GM21526 (cell line): ENCODE data around the gene PPY.
"Not testable (repeated sequence)": the region's sequence is repeated elsewhere in the genome, so short reads cannot be mapped to it uniquely, and the experiment has no call there.

Source experiments
- ATAC-seq: cut with Tn5 transposase; IDR thresholded peaks from one replicate; pipeline ENCODE4 v1.9.1; 2021; ENCODE audit warnings: moderate library complexity; ENCODE audit not compliant: unreplicated experiment, low FRiP score

PPY gene

GRCh38 chr17:43967251-43967875 lies 25.1 kb upstream of the PPY start:
- ATAC-seq, result no peak

GRCh38 chr17:43966276-43966675 lies 24.0 kb upstream of the PPY start:
- no peak for ATAC-seq

GRCh38 chr17:43962479-43962878 lies 20.2 kb upstream of the PPY start:
- ATAC-seq, result no peak

GRCh38 chr17:43961954-43962353 lies 19.7 kb upstream of the PPY start:
- no peak for ATAC-seq

GRCh38 chr17:43961292-43961691 lies 19.0 kb upstream of the PPY start:
- ATAC-seq, result not testable (repeated sequence)

GRCh38 chr17:43958748-43959352 lies 16.6 kb upstream of the PPY start:
- no peak for ATAC-seq

GRCh38 chr17:43956222-43956621 lies 13.9 kb upstream of the PPY start:
- no peak for ATAC-seq

- no peak for ATAC-seq
These were observed 11.5 kb upstream of the PPY start, which contains the start of gene PYY for GRCh38 chr17:43953746-43954145. PYY (minus strand) TSS chr17:43953940; CDS start chr17:43953483, 457 bp downstream.

GRCh38 chr17:43952724-43953666 lies 10.7 kb upstream of the PPY start:
- no peak for ATAC-seq

- ATAC-seq, result no peak
These were observed 10.1 kb upstream of the PPY start for GRCh38 chr17:43952351-43952723.

GRCh38 chr17:43951750-43952149 lies 9.5 kb upstream of the PPY start:
- no peak for ATAC-seq

- ATAC-seq, result no peak
These were observed 8.3 kb upstream of the PPY start for GRCh38 chr17:43950554-43950953.

- ATAC-seq, result no peak
These were observed 7.5 kb upstream of the PPY start for GRCh38 chr17:43949781-43950180.

GRCh38 chr17:43946781-43947180 lies 4.5 kb upstream of the PPY start:
- ATAC-seq, result no peak

- ATAC-seq, result no peak
These were observed 3.0 kb upstream of the PPY start for GRCh38 chr17:43945074-43945829.

GRCh38 chr17:43940630-43941029 lies 1.6 kb downstream of the PPY start:
- no peak for ATAC-seq

GRCh38 chr17:43939886-43940285 lies 2.4 kb downstream of the PPY start:
- ATAC-seq, result no peak

GRCh38 chr17:43939452-43939851 lies 2.8 kb downstream of the PPY start:
- not testable (repeated sequence) for ATAC-seq

GRCh38 chr17:43938838-43939182 lies 3.5 kb downstream of the PPY start:
- ATAC-seq, result no peak

- ATAC-seq, result no peak
These were observed 5.8 kb downstream of the PPY start for GRCh38 chr17:43936434-43936833.

GRCh38 chr17:43935926-43936261 lies 6.4 kb downstream of the PPY start:
- ATAC-seq, result no peak
